Thymus (tissue), 11 donors: Measurements from ENCODE around the gene STX3. TPM values are rescaled to one million over a fixed set of nuclear protein-coding genes. Genes with fewer than 3 reads are reported as not detected.
"Not testable (repeated sequence)": the region's sequence is repeated elsewhere in the genome, so short reads cannot be mapped to it uniquely, and the experiment has no call there.

ENCODE experiments used
- DNase-seq, 9 donors: peaks; one replicate each; pipeline ENCODE4 v3.0.0-alpha.2; 2013; ENCODE audit warnings: low spot score in 9 of 9, low read depth in 6 of 9, missing footprints in 1 of 9
- H3K27ac ChIP-seq, 2 donors: one replicate each; pipeline ENCODE4 v1.5.1; 2013; ENCODE audit warnings: control low read depth in 1 of 2, low read depth in 1 of 2, low read length in 1 of 2, mild to moderate bottlenecking in 1 of 2, moderate library complexity in 1 of 2
- H3K27me3 ChIP-seq, 2 donors: one replicate each; pipeline ENCODE4 v1.5.1; 2013; ENCODE audit warnings: low read length in 1 of 2; ENCODE audit not compliant: control insufficient read depth in 2 of 2, insufficient read depth in 1 of 2
- H3K36me3 ChIP-seq, 2 donors: one replicate each; pipeline ENCODE4 v1.5.1; 2013; ENCODE audit warnings: low read length in 1 of 2, mild to moderate bottlenecking in 1 of 2, moderate library complexity in 1 of 2; ENCODE audit not compliant: control insufficient read depth in 2 of 2, insufficient read depth in 2 of 2
- H3K4me1 ChIP-seq, 2 donors: one replicate each; pipeline ENCODE4 v1.5.1; 2013; ENCODE audit warnings: low read length in 2 of 2; ENCODE audit not compliant: control insufficient read depth in 2 of 2, insufficient read depth in 2 of 2
- H3K4me3 ChIP-seq, 2 donors: one replicate each; pipeline ENCODE4 v1.5.1; 2013; ENCODE audit warnings: low read length in 2 of 2, control low read depth in 1 of 2, mild to moderate bottlenecking in 1 of 2
- H3K9me3 ChIP-seq, 2 donors: one replicate each; pipeline ENCODE4 v1.5.1; 2013; ENCODE audit warnings: low read length in 1 of 2, mild to moderate bottlenecking in 1 of 2; ENCODE audit not compliant: control insufficient read depth in 2 of 2, insufficient read depth in 1 of 2
- WGBS: extraction: QIAGEN DNeasy Blood & Tissue Kit; methylation state at CpG from one replicate; pipeline ENCODE4 v1.1.7; 2013; 5-methylcytosine and 5-hydroxymethylcytosine counted together
- polyA plus RNA-seq: library from polyadenylated mRNA; stranded (reverse); fragments of 200-250 nt; gene quantifications from one replicate; pipeline ENCODE4 v1.2.3, GENCODE V29; 2013
- total RNA-seq: library from RNA; stranded (reverse); fragments of 120-200 nt; gene quantifications from one replicate; pipeline ENCODE4 v1.2.4, GENCODE V29; 2013
- donor health status: healthy.

STX3 gene
- total and polyA plus RNA-seq, 2 donors: 9.4 to 14.1 TPM

GRCh38 chr11:59849551-59849950, 94.4 kb downstream of the STX3 start:
- H3K27ac ChIP-seq, H3K9me3 ChIP-seq, H3K4me1 ChIP-seq, H3K36me3 ChIP-seq, H3K4me3 ChIP-seq, H3K27me3 ChIP-seq, DNase-seq: not testable (repeated sequence)
- WGBS: 95% methylated on average over 2 of the region's 2 CpGs

- not testable (repeated sequence) for H3K9me3 ChIP-seq, H3K4me1 ChIP-seq, H3K27me3 ChIP-seq, H3K27ac ChIP-seq, H3K36me3 ChIP-seq, DNase-seq, H3K4me3 ChIP-seq
- WGBS: 98% methylated on average over 5 of the region's 5 CpGs
These were observed 96.2 kb downstream of the STX3 start for GRCh38 chr11:59851416-59851815.

- no peak overlapping the region for H3K27ac ChIP-seq
- no peaks in the 10 kb centered on the region for H3K9me3 ChIP-seq
- no peaks in the 10 kb centered on the region for H3K4me1 ChIP-seq
- H3K27me3 ChIP-seq: no peaks in the 10 kb centered on the region
- WGBS: 77% methylated on average over 2 of the region's 2 CpGs
- DNase-seq: no peak
- H3K4me3 ChIP-seq: no peak overlapping the region
- H3K36me3 ChIP-seq: no peaks in the 10 kb centered on the region
These were observed 99.7 kb downstream of the STX3 start for GRCh38 chr11:59854871-59855270.

Other genes starting within 250 kb of the STX3 start
- gene OR4D9, start 243.8 kb upstream of the STX3 start, total RNA-seq: not detected
- 0.02 TPM for gene OR4D9, start 243.8 kb upstream of the STX3 start, polyA plus RNA-seq
- gene OSBP, start 139.6 kb upstream of the STX3 start, total RNA-seq: 17.5 TPM
- 21.5 TPM for gene OSBP, start 139.6 kb upstream of the STX3 start, polyA plus RNA-seq
- gene PATL1, start 86.3 kb upstream of the STX3 start, total RNA-seq: 6.0 TPM
- 13.0 TPM for gene PATL1, start 86.3 kb upstream of the STX3 start, polyA plus RNA-seq
- not detected for gene OR10V1, start 41.5 kb upstream of the STX3 start, total RNA-seq
- not detected for gene OR10V1, start 41.5 kb upstream of the STX3 start, polyA plus RNA-seq
- gene MRPL16, start 55.4 kb downstream of the STX3 start, total RNA-seq: 58.1 TPM
- 67.7 TPM for gene MRPL16, start 55.4 kb downstream of the STX3 start, polyA plus RNA-seq
- not detected for gene CBLIF, start 90.1 kb downstream of the STX3 start, total RNA-seq
- gene CBLIF, start 90.1 kb downstream of the STX3 start, polyA plus RNA-seq: 0.05 TPM
- 2.1 TPM for gene TCN1, start 111.1 kb downstream of the STX3 start, total RNA-seq
- 1.4 TPM for gene TCN1, start 111.1 kb downstream of the STX3 start, polyA plus RNA-seq
- gene OOSP3, start 123.4 kb downstream of the STX3 start, total RNA-seq: not detected
- 0.05 TPM for gene OOSP3, start 123.4 kb downstream of the STX3 start, polyA plus RNA-seq
- gene OOSP1, start 183.1 kb downstream of the STX3 start, total RNA-seq: not detected
- not detected for gene OOSP1, start 183.1 kb downstream of the STX3 start, polyA plus RNA-seq
- not detected for gene OOSP4A, start 208.7 kb downstream of the STX3 start, total RNA-seq
- 0.18 TPM for gene OOSP4A, start 208.7 kb downstream of the STX3 start, polyA plus RNA-seq